ENCODE data around the gene ZSCAN18.
"Not testable (repeated sequence)": the region's sequence is repeated elsewhere in the genome, so short reads cannot be mapped to it uniquely, and the experiment has no call there.

The ZSCAN18 gene, protein sequence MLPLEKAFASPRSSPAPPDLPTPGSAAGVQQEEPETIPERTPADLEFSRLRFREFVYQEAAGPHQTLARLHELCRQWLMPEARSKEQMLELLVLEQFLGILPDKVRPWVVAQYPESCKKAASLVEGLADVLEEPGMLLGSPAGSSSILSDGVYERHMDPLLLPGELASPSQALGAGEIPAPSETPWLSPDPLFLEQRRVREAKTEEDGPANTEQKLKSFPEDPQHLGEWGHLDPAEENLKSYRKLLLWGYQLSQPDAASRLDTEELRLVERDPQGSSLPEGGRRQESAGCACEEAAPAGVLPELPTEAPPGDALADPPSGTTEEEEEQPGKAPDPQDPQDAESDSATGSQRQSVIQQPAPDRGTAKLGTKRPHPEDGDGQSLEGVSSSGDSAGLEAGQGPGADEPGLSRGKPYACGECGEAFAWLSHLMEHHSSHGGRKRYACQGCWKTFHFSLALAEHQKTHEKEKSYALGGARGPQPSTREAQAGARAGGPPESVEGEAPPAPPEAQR

DNA sequence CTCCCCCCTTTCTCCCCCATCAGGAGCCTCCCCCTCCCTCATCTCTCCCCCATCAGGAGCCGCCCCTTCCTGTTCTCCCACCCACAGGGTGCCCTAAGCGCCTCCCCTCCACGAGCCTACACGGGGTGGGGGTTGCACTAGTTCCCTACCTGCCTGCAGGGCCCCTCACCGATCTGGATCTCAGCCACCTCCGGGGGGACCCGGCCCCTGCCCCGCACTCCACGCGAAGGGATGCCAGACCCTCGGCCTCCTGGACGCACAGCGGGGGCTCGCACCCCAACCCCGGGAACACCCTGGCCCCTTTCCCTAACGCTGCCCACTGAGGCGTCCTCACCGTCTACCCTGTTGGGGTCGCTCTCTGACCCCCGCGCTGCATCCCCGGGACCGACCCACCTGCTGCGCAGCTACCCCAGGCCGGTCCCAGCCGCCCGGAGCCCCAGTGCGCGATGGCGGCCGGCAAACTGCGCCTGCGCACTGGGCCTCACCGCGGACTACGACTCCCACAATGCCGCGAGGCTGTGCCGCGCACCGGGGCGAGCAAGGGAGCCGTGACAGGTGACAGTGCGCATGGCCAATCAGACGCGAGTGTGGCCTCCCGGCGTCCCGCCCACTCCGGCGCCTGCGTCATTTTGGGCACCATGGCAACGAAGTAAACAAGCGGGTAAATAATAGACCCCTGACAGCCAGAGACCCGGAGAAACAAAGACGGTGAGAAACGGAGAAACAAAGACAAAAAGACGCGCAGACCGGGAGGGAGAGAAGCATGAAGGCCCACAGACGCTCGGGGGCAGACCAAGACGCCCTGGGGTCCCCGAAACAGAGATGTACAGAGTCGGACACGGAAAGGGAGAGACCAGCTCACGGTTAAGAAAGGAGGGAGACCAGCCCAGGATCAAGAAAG, at the start of gene ZSCAN18:
Gene ZSCAN18 (minus strand): TSS at position 451 of the 901 bp plus-strand sequence. CDS start 7,964 bp downstream, outside the sequence.
- DNase-seq (ENCODE audit: low read depth in 1 of 2, low spot score in 1 of 2): peak; percentile 89 to 92

DNA sequence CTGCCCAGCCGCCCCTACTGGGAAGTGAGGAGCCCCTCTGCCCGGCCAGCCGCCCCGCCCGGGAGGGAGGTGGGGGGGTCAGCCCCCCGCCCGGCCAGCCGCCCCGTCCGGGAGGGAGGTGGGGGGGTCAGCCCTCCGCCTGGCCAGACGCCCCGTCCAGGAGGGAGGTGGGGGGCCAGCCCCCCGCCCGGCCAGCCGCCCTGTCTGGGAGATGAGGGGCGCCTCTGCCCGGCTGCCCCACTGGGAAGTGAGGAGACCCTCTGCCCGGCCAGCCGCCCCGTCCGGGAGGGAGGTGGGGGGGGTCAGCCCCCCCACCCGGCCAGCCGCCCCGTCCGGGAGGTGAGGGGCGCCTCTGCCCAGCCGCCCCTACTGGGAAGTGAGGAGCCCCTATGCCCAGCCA, 49.4 kb upstream of the ZSCAN18 start:
- not testable (repeated sequence) for DNase-seq (ENCODE audit: low read depth in 1 of 2, low spot score in 1 of 2)

DNA sequence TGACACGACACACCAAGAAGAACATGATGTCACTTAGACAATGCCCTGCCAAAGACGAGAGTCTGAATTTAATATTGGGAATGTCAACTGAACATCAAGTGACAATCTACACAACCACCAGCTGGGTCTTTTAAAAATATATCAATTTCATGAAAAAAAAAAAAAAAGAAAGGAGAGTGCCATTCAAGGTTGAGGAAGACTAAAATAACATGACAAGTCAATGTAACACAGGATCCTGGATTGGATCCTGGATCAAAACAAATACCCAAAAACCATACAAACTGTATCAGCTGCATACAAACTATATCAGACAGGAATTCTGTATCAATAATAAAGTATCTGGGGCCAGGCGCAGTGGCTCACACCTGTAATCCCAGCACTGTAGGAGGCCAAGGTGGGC, 47.8 kb upstream of the ZSCAN18 start:
- DNase-seq (ENCODE audit: low read depth in 1 of 2, low spot score in 1 of 2): no peak

DNA sequence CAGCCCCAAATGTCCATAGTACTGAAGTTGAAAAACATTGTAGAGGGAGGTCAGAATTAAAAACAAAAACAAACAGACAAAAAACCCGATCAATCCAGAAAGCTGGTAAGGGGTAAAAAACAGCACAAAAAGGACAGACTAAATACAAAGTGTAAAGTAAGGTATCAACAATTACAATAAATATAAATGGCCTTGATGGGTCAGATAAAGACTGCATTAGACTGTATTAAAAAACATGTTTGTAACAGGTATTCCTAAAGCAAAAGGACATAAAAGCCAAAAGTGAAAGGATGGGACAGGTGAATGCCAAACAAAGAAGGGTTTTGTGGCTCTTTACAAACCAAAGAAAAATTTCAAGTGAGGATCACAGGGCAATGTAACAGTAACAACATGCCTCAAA, 36.2 kb upstream of the ZSCAN18 start:
- no peak for DNase-seq (ENCODE audit: low read depth in 1 of 2, low spot score in 1 of 2)

DNA sequence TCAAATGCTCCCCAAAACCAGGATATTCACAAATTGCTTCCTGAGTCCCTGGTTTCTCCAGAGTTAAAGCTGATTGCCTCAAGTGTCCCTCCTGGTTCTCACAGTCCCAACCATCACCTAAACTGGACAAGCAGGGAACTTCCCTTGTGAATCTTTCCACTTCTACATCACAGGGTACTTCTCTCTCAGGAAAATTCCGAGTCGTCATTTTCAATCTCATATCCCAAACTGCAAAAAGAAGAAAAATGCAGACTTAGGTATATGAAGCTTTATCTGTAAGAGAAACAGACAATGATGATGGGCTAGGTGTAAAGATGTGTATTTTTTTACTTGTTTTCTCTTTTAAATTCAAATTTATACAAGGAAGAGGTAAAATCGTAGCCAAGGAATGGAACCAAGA, 31.3 kb upstream of the ZSCAN18 start:
- DNase-seq (ENCODE audit: low read depth in 1 of 2, low spot score in 1 of 2): no peak

DNA sequence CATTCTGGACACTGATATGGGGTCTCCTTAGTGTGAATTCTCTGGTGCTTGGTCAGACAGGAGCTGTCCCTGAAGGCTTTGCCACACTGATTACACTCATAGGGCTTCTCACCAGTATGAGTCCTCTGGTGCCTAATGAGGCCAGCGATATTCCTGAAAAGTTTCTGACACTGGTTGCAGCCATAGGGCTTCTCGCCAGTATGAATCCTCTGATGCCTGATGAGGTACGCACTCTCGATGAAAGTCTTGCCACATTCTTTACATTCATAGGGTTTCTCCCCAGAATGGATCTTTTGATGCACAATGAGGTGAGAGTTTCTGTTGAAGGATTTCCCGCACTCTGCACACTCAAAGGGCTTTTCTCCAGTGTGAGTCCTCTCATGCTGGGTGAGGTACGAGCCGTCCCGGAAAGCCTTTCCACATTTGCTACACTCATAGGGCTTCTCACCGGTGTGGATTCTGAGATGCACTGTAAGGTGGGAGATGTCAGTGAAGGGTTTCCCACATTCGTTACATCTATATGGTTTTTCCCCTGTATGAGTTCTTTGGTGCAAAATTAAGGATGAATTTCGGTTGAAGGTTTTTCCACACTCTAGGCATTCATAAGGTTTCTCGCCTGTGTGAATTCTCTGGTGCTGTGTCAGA, 30.1 kb upstream of the ZSCAN18 start:
- no peak for DNase-seq (ENCODE audit: low read depth in 1 of 2, low spot score in 1 of 2)

DNA sequence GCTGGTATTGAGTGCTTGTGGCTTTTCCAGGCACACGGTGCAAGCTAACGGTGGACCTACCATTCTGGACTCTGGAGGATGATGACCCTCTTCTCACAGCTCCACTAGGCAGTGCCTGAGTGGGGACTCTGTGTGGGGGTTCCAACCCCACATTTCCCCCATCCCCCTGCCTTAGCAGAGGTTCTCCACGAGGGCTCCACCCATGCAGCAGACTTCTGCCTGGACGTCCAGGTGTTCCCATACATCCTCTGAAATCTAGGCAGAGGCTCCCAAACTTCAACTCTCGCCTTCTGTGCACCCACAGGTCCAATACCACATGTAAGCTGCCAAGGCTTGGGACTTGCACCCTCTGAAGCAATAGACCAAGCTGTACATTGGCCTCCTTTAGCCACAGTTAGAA, 25.3 kb upstream of the ZSCAN18 start:
- DNase-seq (ENCODE audit: low read depth in 1 of 2, low spot score in 1 of 2): no peak

DNA sequence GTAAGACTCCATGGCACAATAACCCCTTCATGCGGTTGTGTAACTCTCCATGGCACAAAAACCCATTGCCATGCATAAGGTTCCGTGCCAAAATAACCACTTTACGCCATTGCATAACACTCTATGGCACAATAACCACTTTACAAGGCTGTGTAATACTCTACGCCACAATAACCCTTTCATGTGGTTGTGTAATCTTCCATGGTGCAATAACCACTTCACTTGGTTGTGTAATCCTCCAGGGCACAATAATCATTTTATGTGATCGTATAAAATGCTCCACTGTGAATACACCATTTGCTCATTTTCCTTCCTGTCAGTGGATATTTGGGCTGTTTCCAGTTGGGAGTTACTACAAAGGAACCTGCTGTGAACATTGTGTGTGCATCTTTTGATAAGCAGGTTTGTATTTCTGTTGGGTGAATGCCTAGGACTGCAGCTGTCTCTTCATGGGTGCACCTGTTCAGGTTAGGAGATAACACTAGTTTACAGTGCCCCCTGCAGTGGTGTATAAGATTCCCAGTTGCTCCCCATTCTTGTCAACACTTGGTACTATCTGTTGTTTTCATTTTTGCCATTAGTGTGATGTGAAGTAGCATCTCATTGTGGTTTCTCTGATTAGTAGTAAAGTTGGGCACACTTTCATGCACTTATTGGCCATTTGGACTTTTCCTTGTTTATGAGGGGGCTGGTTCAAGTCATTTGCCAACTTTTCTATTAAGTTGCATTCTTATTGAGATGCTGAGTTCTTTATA, 21.1 kb upstream of the ZSCAN18 start:
- no peak for DNase-seq (ENCODE audit: low read depth in 1 of 2, low spot score in 1 of 2)

DNA sequence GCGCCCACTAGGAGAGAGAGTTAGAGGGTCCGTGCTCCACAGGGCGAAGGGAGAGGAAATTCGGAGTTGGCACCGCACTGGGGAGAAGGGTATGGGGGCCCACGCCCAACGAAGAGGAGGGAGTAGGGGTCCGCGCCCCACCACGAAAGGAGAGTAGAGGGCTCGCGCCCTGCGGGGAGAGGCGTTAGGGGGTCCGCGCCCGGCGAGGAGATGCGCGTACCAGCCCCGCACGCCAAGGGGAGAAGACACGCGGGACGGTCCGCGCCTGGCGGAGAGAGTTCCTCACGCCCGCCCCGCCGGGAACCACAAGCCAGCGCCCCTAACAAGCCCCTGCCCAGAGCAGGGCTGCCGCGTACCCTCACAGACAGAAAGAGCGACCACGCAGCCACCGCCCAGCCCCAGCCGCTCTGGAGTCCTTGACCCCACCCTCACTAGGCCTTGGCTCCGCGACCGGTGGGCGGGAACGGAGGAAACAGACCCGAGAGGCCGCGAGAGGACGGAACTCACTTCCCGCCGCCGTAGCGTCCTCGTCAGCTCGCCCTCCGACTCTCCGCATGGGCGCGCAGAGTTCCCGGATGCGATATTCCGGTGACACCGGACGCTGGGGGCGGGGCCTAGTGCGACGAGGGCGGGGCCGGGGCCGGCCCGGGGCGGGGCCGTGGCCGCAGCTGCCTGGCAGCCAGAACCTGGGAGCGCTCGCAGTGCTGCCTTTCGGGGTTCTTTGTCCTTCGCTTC, 20.0 kb upstream of the ZSCAN18 start:
- DNase-seq (ENCODE audit: low read depth in 1 of 2, low spot score in 1 of 2): no peak

DNA sequence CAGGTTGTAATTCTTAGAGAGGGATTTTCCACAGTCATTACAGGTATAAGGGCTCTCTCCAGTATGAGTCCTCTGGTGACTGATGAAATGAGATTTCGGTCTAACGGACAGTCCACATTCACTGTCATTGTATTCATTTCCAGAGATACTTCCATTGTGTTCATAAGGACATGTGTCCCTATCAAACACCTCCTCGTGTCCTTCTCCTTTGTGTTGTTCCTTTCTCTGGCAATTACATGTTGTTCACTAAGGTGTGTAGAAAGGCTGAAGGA, 10.5 kb upstream of the ZSCAN18 start:
- DNase-seq (ENCODE audit: low read depth in 1 of 2, low spot score in 1 of 2): no peak

DNA sequence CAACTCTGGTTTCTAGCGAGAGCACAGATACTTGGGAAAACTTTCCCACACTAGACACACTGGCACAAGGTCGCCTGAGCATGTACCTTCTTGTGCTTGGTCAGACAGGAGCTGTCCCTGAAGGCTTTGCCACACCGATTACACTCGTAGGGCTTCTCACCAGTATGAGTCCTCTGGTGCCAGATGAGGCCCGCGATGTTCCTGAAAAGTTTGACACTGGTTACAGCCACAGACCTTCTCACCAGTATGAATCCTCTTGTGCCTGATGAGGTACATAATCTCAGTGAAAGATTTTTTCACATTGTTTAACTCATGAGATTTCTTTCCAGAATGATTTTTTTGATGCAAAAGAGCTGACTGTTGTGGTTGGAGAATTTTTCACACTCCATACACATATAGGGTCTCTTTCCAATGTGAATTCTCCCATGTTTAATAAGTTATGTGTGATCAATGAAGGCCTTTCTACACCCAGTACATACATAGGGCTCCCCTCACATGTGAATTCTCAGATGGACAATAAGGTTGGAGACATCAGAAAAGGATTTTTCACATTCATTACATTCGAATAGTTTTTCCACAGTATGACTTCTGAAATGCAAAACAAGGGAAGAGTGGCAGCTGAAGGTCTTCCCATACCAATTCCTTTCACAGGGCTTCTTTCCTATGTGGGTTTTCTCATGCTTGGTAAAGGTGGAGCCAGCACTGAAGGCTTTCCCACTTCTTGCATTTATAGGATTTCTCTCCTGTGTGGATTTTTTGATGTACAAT, 9.9 kb upstream of the ZSCAN18 start:
- no peak for DNase-seq (ENCODE audit: low read depth in 1 of 2, low spot score in 1 of 2)

DNA sequence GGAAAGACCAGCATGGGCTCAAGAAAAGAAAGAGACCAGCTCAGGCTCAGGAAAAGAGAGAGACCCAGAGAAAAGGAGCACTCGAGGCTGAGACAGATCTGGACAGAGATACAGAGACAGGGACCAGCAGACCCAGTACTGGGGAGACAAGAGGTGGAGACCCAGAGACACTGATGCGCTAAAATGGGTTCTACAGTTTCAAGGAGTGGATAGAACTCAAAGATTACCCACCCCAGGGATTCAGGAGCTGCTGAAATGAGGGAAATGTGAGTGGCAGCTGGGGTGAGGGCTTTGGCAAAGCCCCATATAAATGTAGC, 609 bp upstream of the ZSCAN18 start:
- no peak for DNase-seq (ENCODE audit: low read depth in 1 of 2, low spot score in 1 of 2)

DNA sequence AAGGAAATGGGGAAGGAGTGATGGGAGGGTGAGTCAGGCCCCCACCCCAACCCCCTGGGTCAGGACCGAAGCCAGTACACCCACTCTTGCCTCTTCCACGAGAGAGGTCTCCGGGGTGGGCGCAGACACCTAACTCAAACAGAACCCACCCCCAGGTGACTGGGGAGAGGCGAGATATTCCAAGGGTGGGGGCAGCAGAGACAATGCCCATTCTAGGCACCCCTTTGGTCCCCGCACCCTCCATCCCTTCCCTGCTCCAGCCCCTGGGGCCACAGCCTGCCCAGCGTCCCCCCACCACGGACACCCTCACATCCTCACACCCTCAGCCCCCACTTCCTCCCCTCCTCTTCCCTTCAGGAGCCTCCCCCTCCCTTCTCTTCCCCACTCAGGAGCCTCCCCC, 682 bp downstream of the ZSCAN18 start:
- DNase-seq (ENCODE audit: low read depth in 1 of 2, low spot score in 1 of 2): no peak

DNA sequence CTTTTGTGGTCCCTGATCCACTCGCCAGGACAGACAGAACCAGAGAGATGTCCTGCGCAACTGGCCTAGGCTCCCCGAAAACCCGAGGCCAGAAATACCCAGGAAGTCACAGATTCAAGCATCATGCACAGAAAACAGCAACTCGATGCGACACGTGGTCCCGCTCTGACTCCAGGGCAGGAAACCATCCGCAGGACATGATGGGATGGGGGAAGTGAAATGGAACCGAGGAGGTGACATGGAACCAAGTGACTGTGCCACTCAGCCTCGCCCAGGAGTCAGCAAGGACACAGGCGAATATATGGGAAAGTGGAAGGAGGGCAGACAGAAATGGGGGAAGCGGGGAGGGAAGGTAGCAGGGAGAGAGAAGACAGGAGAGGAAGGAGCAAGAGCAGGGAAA, 1.1 kb downstream of the ZSCAN18 start:
- no peak for DNase-seq (ENCODE audit: low read depth in 1 of 2, low spot score in 1 of 2)

DNA sequence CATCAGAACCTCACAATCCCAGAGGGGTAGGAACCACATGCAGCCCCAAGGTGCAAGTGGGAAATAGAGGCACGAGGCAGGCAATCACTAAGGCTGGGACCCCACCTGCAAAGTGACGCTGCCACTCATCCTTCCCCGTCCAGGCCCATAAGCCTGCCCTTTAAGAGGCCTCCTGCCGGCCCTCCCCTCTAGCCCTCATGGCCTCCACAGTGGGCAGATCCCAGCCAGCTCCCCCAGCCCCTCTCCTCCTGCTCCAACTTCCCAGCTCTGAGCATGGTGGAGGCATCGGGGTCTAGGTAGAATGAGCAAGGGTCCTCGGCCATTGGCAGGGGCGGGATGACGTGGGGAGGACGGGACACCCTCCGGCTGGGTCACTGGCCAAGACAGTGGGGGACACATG, 2.7 kb downstream of the ZSCAN18 start:
- DNase-seq (ENCODE audit: low read depth in 1 of 2, low spot score in 1 of 2): no peak

DNA sequence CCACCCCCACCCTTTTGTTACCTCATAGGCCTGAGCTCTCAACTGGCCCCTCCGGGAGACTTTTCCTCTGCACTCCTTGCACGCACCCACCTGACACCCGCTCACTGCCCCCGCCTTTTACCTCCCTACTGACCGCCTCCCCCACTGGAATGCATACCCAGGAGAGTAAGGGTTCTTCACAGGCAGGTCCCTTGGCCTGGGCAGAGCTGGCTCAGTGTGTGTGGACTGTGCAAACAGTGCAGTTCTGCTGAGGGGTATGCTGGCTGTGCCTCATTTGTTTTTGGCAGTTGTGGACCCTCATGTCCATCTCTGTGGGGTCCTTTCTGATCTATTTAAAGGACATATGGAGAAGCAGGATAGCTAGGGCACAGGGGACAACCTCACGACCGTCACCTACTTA, 5.0 kb downstream of the ZSCAN18 start:
- DNase-seq (ENCODE audit: low read depth in 1 of 2, low spot score in 1 of 2): no peak

DNA sequence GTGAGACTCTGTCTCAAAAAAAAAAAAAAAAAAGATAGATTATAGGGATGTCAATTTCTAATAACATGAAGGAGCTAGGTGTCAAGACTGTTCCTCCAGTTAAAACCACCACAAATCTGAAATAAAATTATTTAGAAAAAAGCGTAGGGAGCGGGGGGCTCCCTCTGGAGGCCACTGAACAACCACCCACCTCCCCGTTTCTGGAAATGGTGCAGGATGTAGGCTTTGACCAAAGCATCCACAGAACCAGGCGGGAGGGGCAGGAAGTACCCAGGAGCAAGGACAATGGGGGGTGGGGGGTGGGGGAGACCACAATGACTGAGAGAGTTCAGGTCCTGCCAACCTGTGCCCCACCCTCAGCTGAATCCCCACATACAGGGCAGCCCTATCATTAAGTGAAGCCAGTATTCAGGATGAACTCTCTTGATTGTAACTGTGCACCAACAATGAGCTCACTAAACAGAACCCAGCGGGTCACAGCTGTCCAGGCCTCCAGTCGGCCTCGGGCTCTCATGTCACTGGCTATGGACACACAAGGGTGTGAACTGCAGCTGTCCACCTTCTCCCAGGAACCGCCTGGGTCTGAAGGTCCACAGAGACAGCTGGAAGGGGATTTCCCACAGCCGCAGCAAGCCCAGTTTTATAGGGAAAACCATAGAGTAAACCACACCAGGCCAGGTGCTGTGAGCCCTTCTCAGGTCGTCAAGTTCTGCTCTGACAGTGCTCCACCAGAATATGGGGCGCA, 6.6 kb downstream of the ZSCAN18 start:
- no peak for DNase-seq (ENCODE audit: low read depth in 1 of 2, low spot score in 1 of 2)

DNA sequence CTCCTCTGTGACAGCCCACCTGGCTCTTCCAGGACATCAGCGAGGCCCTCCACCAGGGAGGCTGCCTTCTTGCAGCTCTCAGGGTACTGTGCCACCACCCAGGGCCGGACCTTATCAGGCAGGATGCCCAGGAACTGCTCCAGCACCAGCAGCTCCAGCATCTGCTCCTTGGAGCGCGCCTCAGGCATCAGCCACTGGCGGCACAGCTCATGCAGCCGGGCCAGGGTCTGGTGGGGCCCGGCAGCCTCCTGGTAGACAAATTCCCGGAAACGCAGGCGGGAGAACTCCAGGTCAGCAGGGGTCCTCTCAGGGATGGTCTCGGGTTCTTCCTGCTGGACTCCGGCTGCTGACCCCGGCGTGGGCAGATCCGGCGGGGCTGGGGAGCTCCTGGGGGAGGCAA, 8.2 kb downstream of the ZSCAN18 start:
- no peak for DNase-seq (ENCODE audit: low read depth in 1 of 2, low spot score in 1 of 2)

DNA sequence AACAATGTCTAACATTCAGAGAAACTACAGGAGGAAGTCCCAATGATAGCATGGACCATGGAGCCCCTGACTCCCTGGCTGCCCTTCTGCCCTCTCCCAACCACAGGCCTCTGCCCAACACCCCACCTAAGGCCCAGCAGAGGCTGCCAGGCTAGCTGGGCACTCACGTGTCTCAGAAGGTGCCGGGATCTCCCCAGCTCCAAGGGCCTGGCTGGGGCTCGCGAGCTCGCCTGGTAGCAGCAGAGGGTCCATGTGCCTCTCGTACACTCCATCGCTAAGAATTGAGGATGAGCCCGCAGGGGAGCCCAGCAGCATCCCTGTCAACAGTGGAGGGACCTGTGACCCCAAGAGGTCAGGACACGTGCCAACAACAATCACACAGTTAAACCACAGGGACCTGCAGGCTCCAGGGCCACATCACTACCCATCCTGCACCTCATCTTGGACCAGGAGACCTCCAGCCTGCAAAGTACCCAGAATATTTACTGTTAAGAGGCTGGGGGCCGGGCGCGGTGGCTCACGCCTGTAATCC, 9.4 kb downstream of the ZSCAN18 start:
- no peak for DNase-seq (ENCODE audit: low read depth in 1 of 2, low spot score in 1 of 2)
